Astrocyte (in vitro differentiated cells and primary cell): ENCODE measurements around the gene RASL11A. TPM values are rescaled to one million over a fixed set of nuclear protein-coding genes. Genes with fewer than 3 reads are reported as not detected.
A peak's percentile ranks its signal among the peaks of the same experiment; 100 is the strongest.

Source experiments
- DNase-seq: peaks from one replicate; pipeline ENCODE4 v3.0.0-alpha.2; 2010; ENCODE audit warnings: low read depth
- FAIRE-seq: peaks from 2 replicates; lab custom pipeline; 2011; peaks lifted over from hg19 to GRCh38; lab: Jason Lieb, UNC
- H2AFZ ChIP-seq: 2 replicates; pipeline ENCODE4 v1.6.0; 2012; ENCODE audit warnings: low read depth, low read length, inconsistent platforms
- H3K27ac ChIP-seq: 2 replicates; pipeline ENCODE4 v1.5.1; 2011; ENCODE audit warnings: low read depth, low read length, inconsistent platforms
- H3K27me3 ChIP-seq: 2 replicates; pipeline ENCODE4 v1.6.0; 2011; ENCODE audit warnings: low read length, inconsistent platforms; ENCODE audit not compliant: insufficient read depth
- H3K36me3 ChIP-seq: 2 replicates; pipeline ENCODE4 v1.5.1; 2011; ENCODE audit warnings: low read length, inconsistent platforms; ENCODE audit not compliant: insufficient read depth
- H3K4me1 ChIP-seq: 2 replicates; pipeline ENCODE4 v1.5.1; 2011; ENCODE audit warnings: low read length, inconsistent platforms; ENCODE audit not compliant: insufficient read depth
- H3K4me2 ChIP-seq: 2 replicates; pipeline ENCODE4 v1.6.0; 2012; ENCODE audit warnings: low read length, inconsistent platforms
- H3K4me3 ChIP-seq: 2 replicates; pipeline ENCODE4 v1.5.1; 2011; ENCODE audit warnings: low read depth, mild to moderate bottlenecking, low read length, inconsistent platforms; ENCODE audit not compliant: insufficient read depth
- H3K79me2 ChIP-seq: 2 replicates; pipeline ENCODE4 v1.6.0; 2012; ENCODE audit warnings: mild to moderate bottlenecking, low read length, inconsistent platforms; ENCODE audit not compliant: insufficient read depth
- H3K9ac ChIP-seq: 2 replicates; pipeline ENCODE4 v1.6.0; 2012; ENCODE audit warnings: mild to moderate bottlenecking, low read length, inconsistent platforms
- H3K9me3 ChIP-seq: 2 replicates; pipeline ENCODE4 v1.5.1; 2012; ENCODE audit warnings: low read depth, mild to moderate bottlenecking, low read length, inconsistent platforms; ENCODE audit not compliant: insufficient read depth
- H4K20me1 ChIP-seq: 2 replicates; pipeline ENCODE4 v1.6.0; 2012; ENCODE audit warnings: low read length, inconsistent platforms; ENCODE audit not compliant: insufficient read depth
- H3K27ac Mint-ChIP-seq: one replicate; pipeline ENCODE4 v1.8.0; 2021; ENCODE audit warnings: mild to moderate bottlenecking, mixed read lengths; ENCODE audit not compliant: unreplicated experiment
- H3K27me3 Mint-ChIP-seq: one replicate; pipeline ENCODE4 v1.8.0; 2021; ENCODE audit warnings: low read depth, mixed read lengths; ENCODE audit not compliant: unreplicated experiment
- H3K36me3 Mint-ChIP-seq: one replicate; pipeline ENCODE4 v1.8.0; 2021; ENCODE audit warnings: low read depth, mixed read lengths; ENCODE audit not compliant: unreplicated experiment
- H3K4me1 Mint-ChIP-seq: one replicate; pipeline ENCODE4 v1.8.0; 2021; ENCODE audit warnings: low read depth, mixed read lengths; ENCODE audit not compliant: unreplicated experiment
- H3K4me3 Mint-ChIP-seq: one replicate; pipeline ENCODE4 v1.8.0; 2021; ENCODE audit warnings: mild to moderate bottlenecking, moderate library complexity, mixed read lengths; ENCODE audit not compliant: unreplicated experiment
- H3K9me3 Mint-ChIP-seq: one replicate; pipeline ENCODE4 v1.8.0; 2021; ENCODE audit warnings: mild to moderate bottlenecking, mixed read lengths; ENCODE audit not compliant: unreplicated experiment
- CTCF ChIP-seq: IDR thresholded peaks from 2 replicates; pipeline ENCODE4 v1.5.1; 2011; ENCODE audit warnings: low read depth, mild to moderate bottlenecking, inconsistent platforms, low read length, moderate library complexity; ENCODE audit not compliant: insufficient read depth
- EZH2 ChIP-seq: IDR thresholded peaks from 2 replicates; pipeline ENCODE4 v1.6.1; 2012; ENCODE audit warnings: mild to moderate bottlenecking, low read length, inconsistent platforms; ENCODE audit not compliant: insufficient read depth
- total RNA-seq: library from RNA; stranded (reverse); gene quantifications from 2 replicates; pipeline ENCODE4 v1.2.1, GENCODE V29; 2021

Gene RASL11A
- total RNA-seq, 1 donor from 2014 or later, result 2.2 TPM

- H3K4me2 ChIP-seq, result no peak overlapping the region
- TF ChIP-seq CTCF (no peak), EZH2 (no peak)
- Mint-ChIP-seq H3K4me1 (peaks cover 23% of the 10 kb centered on the region), H3K4me3 (no peak overlapping the region), H3K27me3 (peaks cover 2% of the 10 kb centered on the region), H3K9me3 (no peaks in the 10 kb centered on the region), H3K27ac (peak overlapping the region; percentile 80), H3K36me3 (peaks cover 18% of the 10 kb centered on the region)
- no peaks in the 10 kb centered on the region for H3K9me3 ChIP-seq
- H3K4me1 ChIP-seq, result no peaks in the 10 kb centered on the region
- FAIRE-seq, result no peak
- peaks cover 5% of the 10 kb centered on the region for H3K36me3 ChIP-seq
- peaks cover 26% of the 10 kb centered on the region for H4K20me1 ChIP-seq
- H3K9ac ChIP-seq, result no peak overlapping the region
- H3K27me3 ChIP-seq, result no peaks in the 10 kb centered on the region
- no peak for DNase-seq
- H2AFZ ChIP-seq, result no peak overlapping the region
- H3K4me3 ChIP-seq, result no peak overlapping the region
- peak overlapping the region; percentile 13 for H3K27ac ChIP-seq
- H3K79me2 ChIP-seq, result peaks cover 9% of the 10 kb centered on the region
These were observed 7.2 kb upstream of the RASL11A start for GRCh38 chr13:27263438-27263837.

GRCh38 chr13:27264181-27264580 is 6.4 kb upstream of the RASL11A start:
- Histone ChIP-seq H3K9me3 (no peaks in the 10 kb centered on the region), H3K4me3 (no peak overlapping the region), H4K20me1 (peaks cover 19% of the 10 kb centered on the region), H3K4me1 (no peaks in the 10 kb centered on the region), H3K36me3 (no peaks in the 10 kb centered on the region), H3K9ac (peak overlapping the region; percentile 22), H3K4me2 (no peak overlapping the region), H3K79me2 (peaks cover 4% of the 10 kb centered on the region), H3K27ac (peak overlapping the region; percentile 13), H3K27me3 (no peaks in the 10 kb centered on the region), H2AFZ (no peak overlapping the region)
- Mint-ChIP-seq H3K27ac (peak overlapping the region; percentile 86), H3K27me3 (peaks cover 2% of the 10 kb centered on the region), H3K4me3 (no peak overlapping the region), H3K4me1 (peaks cover 19% of the 10 kb centered on the region), H3K36me3 (peaks cover 11% of the 10 kb centered on the region), H3K9me3 (no peaks in the 10 kb centered on the region)
- FAIRE-seq (no peak), DNase-seq (peak; percentile 65)
- TF ChIP-seq CTCF (no peak), EZH2 (no peak)

GRCh38 chr13:27264648-27265047 is 6.0 kb upstream of the RASL11A start:
- H3K36me3 Mint-ChIP-seq, result peaks cover 9% of the 10 kb centered on the region
- peaks cover 4% of the 10 kb centered on the region for H3K79me2 ChIP-seq
- DNase-seq (no peak), FAIRE-seq (no peak)
- H3K4me3 Mint-ChIP-seq, result peak overlapping the region; percentile 23
- no peaks in the 10 kb centered on the region for H3K4me1 ChIP-seq
- no peaks in the 10 kb centered on the region for H3K9me3 ChIP-seq
- H3K36me3 ChIP-seq, result no peaks in the 10 kb centered on the region
- peaks cover 19% of the 10 kb centered on the region for H3K4me1 Mint-ChIP-seq
- no peak overlapping the region for H3K4me2 ChIP-seq
- H3K9me3 Mint-ChIP-seq, result no peaks in the 10 kb centered on the region
- H3K27me3 Mint-ChIP-seq, result peaks cover 2% of the 10 kb centered on the region
- H3K27ac ChIP-seq, result no peak overlapping the region
- H3K27ac Mint-ChIP-seq, result peak overlapping the region; percentile 86
- no peak overlapping the region for H3K4me3 ChIP-seq
- peak overlapping the region; percentile 22 for H3K9ac ChIP-seq
- no peak overlapping the region for H2AFZ ChIP-seq
- H4K20me1 ChIP-seq, result peaks cover 15% of the 10 kb centered on the region
- no peak for TF ChIP-seq CTCF
- TF ChIP-seq EZH2, result no peak
- H3K27me3 ChIP-seq, result no peaks in the 10 kb centered on the region
